ENCODE data around the gene ACTL8.

- TF ChIP-seq FOXM1 (IDR thresholded peaks at IDR 0.05; ENCODE audit: borderline replicate concordance) (no peak), ZNF384 (IDR thresholded peaks at IDR 0.05) (no peak), FOXA1 (IDR thresholded peaks at IDR 0.05) (no peak), L3MBTL2 (conservative IDR thresholded peaks at IDR 0.05) (no peak), HDGF (IDR thresholded peaks at IDR 0.05; ENCODE audit: borderline replicate concordance) (no peak), SP1 (IDR thresholded peaks at IDR 0.05) (no peak), CTBP1 (IDR thresholded peaks at IDR 0.05; ENCODE audit: borderline replicate concordance) (no peak), BHLHE40 (IDR thresholded peaks at IDR 0.05; ENCODE audit: borderline replicate concordance) (no peak), ELF4 (IDR thresholded peaks at IDR 0.05) (no peak), TARDBP (IDR thresholded peaks at IDR 0.05) (no peak), ARNT (IDR thresholded peaks at IDR 0.05) (no peak), LEF1 (IDR thresholded peaks at IDR 0.05; ENCODE audit: borderline replicate concordance) (no peak), PKNOX1 (IDR thresholded peaks at IDR 0.05) (no peak), FOXK2 (IDR thresholded peaks at IDR 0.05) (no peak)
Measured at GRCh38 chr1:17777818-17778217, 22.7 kb downstream of the ACTL8 start.

Measured in HEK293T (cell line).